CD4-positive, alpha-beta T cell treated with Interleukin-15 for 4 hours (primary cell): ENCODE results near the gene ICAM1.
"Not testable (repeated sequence)": the region's sequence is repeated elsewhere in the genome, so short reads cannot be mapped to it uniquely, and the experiment has no call there.

Experiments
- DNase-seq: peaks from one replicate; pipeline ENCODE4 v3.0.0-alpha.2; 2020; ENCODE audit warnings: low spot score

The ICAM1 gene

DNA sequence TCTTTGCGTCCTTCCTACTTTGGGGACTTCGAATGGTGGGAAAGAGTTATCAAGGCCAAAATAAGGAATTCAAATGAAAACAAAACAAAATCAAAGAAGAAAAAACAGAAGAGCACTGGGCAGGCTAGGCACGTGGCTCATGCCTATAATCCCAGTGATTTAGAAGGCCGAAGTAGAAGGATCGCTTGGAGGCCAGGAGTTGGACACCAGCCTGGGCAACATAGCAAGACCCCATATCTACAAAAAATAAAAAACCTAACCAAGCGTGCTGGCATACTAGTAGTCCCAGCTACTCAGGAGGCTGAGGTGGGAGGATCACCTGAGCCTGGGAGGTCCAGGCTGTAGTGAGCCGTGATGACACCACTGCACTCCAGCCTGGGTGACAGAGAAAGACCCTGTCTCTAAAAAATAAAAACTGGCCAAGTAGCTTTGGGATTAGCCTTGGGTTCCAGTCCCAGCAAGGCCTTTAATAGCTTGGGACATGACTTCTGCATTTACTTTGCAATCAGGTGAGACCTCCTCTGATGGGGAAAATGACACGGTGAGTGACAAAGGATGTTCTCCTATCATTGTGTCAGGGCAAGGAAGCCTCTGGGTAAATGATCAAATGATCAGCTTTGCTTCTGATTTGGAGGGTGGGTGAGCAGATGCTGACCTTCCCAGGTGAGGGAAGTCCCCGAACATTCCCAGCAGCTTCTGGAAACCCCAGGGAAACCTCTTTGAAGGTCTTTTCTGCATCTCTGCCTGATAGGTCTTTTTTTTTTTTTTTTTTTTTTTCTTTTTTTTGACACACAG is 7.1 kb downstream of the ICAM1 start:
- no peak for DNase-seq

DNA sequence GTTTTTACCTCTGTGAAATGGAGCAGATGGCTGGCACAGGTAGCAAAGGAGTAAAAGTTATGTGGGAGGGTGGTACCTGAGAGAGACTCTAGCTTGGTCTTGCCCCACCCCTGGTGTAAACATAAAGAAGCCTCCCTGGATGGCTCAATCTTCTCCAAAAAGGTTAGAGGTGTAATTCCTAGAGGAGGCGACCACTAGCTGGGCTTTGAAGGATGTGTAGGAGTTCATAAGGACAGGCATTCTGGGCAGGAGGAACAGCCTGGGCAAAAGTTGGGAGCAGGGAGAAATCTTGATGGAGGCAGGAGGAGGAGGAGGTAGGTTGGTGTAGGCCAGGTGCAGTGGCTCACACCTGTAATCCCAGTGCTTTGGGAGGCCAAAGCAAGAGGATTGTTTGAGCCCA is 8.0 kb downstream of the ICAM1 start:
- no peak for DNase-seq

DNA sequence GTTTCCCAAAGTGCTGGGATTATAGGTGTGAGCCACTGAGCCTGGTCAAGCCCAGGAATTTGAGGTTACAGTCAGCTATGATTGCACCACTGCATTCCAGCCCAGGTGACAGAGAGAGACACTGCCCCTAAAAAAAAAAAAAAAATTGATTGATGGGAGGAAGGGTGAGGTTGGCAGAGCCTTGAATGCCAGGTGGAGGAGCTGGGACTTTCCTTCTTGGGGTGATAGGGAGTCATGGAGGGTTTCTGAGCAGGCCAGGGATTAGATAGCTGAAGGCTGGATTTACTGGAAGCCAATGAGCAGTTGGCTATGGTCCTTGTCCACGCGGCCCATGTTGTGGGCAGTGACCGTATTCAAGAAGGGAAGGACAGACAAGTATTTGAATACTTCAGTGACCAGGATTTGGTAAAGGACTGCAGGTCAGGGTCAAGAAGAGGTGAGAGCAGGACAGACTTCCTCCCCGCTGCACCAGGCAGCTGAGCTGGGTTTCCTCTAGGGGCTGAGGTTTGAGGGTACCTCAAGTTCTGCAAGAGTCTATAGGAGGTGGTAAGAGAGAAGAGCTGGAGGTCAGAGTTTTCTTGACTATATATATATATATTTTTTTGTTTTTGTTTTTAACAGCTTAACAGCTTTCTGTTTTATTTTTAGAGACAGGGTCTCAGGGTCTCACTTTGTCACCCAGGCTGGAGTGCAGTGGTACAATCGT is 9.0 kb downstream of the ICAM1 start:
- no peak for DNase-seq

DNA sequence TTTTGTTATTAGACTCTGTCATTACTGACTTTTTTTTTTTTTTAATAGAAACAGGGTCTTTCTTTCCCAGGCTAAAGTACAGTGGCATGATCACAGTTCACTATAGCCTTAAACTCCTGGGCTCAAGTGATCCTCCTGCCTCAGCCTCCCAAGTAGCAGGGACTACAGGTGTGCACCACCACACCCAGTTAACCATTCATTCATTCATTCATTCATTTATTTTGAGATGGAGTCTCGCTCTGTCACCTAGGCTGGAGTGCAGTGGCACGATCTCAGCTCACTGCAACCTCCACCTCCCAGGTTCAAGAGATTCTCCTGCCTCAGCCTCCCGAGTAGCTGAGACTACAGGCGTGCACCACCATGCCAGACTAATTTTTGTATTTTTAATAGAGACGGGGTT is 11.1 kb downstream of the ICAM1 start:
- DNase-seq, result not testable (repeated sequence)

DNA sequence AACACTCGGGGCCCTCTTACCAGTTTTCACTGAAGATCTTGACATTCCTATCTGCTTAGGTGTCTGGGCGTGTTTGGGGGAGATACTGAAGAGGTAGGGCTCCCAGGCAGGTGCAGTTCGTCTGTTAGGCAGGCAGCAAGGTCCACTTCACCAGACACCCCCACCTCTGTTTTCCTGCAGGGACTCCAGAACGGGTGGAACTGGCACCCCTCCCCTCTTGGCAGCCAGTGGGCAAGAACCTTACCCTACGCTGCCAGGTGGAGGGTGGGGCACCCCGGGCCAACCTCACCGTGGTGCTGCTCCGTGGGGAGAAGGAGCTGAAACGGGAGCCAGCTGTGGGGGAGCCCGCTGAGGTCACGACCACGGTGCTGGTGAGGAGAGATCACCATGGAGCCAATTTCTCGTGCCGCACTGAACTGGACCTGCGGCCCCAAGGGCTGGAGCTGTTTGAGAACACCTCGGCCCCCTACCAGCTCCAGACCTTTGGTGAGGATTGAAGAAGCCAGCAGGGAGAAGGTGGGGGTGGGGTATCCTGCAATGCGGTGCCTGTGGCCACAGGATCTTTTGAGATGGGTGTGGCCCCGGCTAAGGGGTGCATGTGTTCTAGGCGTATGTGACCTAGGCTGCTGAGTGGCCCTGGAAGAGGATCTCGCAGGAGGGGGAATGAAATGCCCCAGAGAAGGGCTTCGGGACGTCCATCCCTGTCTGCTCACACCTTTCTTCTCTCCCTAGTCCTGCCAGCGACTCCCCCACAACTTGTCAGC is 12.6 kb downstream of the ICAM1 start:
- no peak for DNase-seq

DNA sequence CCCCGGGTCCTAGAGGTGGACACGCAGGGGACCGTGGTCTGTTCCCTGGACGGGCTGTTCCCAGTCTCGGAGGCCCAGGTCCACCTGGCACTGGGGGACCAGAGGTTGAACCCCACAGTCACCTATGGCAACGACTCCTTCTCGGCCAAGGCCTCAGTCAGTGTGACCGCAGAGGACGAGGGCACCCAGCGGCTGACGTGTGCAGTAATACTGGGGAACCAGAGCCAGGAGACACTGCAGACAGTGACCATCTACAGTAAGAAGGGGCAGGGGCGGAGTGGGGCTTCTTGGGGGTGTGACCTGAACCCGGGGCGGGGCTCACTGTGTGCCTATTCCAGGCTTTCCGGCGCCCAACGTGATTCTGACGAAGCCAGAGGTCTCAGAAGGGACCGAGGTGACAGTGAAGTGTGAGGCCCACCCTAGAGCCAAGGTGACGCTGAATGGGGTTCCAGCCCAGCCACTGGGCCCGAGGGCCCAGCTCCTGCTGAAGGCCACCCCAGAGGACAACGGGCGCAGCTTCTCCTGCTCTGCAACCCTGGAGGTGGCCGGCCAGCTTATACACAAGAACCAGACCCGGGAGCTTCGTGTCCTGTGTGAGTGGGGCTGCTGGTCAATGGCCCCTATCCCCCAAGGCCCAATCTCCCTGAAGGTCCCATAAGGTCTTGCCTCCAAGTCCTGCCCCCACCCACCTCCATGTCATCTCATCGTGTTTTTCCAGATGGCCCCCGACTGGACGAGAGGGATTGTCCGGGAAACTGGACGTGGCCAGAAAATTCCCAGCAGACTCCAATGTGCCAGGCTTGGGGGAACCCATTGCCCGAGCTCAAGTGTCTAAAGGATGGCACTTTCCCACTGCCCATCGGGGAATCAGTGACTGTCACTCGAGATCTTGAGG is 13.4 kb downstream of the ICAM1 start:
- DNase-seq, result no peak

DNA sequence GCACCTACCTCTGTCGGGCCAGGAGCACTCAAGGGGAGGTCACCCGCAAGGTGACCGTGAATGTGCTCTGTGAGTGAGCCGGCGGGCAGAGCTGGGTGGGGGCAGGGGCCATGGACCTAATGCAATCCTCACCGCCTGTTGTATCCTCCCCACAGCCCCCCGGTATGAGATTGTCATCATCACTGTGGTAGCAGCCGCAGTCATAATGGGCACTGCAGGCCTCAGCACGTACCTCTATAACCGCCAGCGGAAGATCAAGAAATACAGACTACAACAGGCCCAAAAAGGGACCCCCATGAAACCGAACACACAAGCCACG is 14.0 kb downstream of the ICAM1 start:
- no peak for DNase-seq

DNA sequence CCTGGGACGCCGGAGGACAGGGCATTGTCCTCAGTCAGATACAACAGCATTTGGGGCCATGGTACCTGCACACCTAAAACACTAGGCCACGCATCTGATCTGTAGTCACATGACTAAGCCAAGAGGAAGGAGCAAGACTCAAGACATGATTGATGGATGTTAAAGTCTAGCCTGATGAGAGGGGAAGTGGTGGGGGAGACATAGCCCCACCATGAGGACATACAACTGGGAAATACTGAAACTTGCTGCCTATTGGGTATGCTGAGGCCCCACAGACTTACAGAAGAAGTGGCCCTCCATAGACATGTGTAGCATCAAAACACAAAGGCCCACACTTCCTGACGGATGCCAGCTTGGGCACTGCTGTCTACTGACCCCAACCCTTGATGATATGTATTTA is 14.5 kb downstream of the ICAM1 start:
- no peak for DNase-seq

DNA sequence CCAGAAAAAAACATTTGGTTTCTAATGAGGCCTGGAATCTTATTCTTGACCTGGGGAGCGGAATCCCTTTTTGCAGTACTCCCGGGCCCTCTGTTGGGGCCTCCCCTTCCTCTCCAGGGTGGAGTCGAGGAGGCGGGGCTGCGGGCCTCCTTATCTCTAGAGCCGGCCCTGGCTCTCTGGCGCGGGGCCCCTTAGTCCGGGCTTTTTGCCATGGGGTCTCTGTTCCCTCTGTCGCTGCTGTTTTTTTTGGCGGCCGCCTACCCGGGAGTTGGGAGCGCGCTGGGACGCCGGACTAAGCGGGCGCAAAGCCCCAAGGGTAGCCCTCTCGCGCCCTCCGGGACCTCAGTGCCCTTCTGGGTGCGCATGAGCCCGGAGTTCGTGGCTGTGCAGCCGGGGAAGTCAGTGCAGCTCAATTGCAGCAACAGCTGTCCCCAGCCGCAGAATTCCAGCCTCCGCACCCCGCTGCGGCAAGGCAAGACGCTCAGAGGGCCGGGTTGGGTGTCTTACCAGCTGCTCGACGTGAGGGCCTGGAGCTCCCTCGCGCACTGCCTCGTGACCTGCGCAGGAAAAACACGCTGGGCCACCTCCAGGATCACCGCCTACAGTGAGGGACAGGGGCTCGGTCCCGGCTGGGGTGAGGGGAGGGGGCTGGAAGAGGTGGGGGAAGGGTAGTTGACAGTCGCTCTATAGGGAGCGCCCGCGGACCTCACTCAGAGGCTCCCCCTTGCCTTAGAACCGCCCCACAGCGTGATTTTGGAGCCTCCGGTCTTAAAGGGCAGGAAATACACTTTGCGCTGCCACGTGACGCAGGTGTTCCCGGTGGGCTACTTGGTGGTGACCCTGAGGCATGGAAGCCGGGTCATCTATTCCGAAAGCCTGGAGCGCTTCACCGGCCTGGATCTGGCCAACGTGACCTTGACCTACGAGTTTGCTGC is 16.1 kb downstream of the ICAM1 start, which contains the start of gene ICAM4:
Gene ICAM4 (plus strand): TSS at position 153 of the 935 bp plus-strand sequence. CDS start 58 bp downstream, at position 211.
- no peak for DNase-seq

DNA sequence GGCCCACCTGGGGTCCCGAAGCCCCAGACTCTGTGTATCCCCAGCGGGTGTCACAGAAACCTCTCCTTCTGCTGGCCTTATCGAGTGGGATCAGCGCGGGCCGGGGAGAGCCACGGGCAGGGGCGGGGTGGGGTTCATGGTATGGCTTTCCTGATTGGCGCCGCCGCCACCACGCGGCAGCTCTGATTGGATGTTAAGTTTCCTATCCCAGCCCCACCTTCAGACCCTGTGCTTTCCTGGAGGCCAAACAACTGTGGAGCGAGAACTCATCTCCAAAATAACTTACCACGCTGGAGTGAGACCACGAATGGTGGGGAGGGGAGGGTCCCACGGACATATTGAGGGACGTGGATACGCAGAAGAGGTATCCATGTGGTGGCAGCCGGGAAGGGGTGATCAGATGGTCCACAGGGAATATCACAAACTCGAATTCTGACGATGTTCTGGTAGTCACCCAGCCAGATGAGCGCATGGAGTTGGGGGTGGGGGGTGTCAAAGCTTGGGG is 17.8 kb downstream of the ICAM1 start:
- no peak for DNase-seq

DNA sequence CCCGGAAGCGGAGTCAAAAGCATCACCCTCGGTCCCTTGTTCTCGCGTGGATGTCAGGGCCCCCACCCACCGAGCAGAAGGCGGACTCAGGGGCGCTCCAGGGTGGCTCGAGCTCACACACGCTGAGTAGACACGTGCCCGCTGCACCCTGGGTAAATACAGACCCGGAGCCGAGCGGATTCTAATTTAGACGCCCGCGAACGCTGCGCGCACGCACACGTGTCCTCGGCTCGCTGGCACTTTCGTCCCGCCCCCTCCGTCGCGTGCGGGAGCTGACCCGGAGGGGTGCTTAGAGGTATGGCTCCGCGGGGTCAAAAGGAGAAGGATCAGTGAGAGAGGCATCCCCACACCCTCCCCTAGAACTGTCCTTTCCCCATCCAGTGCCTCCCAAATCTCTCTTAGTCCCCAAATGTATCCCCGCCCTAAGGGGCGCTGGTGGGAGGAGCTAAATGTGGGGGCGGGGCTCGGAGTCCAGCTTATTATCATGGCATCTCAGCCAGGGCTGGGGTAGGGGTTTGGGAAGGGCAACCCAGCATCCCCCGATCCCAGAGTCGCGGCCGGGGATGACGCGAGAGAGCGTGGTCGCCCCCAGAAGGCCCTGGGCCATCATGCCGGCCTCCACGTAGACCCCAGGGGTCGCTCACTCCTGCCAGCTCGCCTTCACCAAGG is 18.4 kb downstream of the ICAM1 start:
- DNase-seq, result peak; percentile 46

DNA sequence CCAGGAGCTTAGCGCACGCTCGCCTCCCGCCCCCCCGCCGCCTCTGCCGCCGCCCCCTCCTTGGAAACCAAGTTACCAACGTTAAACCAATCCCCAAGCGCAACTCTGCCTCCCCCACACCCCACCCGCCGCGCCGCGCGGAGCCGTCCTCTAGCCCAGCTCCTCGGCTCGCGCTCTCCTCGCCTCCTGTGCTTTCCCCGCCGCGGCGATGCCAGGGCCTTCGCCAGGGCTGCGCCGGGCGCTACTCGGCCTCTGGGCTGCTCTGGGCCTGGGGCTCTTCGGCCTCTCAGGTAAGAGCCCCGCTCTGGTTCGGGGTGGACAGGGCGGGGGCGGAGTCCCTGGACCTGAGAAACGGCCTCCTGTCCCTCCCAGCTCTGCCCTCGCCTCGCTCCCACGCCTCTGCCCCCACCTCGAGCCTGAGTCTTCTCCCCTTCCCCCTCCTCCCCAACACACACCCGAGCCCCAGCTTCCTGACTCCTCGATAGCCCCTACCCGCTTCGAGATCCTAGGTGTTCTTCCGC is 19.0 kb downstream of the ICAM1 start, which contains the start of gene ICAM5:
Gene ICAM5 (plus strand): TSS at position 117 of the 521 bp plus-strand sequence. CDS start 92 bp downstream, at position 209.
- DNase-seq, result no peak

DNA sequence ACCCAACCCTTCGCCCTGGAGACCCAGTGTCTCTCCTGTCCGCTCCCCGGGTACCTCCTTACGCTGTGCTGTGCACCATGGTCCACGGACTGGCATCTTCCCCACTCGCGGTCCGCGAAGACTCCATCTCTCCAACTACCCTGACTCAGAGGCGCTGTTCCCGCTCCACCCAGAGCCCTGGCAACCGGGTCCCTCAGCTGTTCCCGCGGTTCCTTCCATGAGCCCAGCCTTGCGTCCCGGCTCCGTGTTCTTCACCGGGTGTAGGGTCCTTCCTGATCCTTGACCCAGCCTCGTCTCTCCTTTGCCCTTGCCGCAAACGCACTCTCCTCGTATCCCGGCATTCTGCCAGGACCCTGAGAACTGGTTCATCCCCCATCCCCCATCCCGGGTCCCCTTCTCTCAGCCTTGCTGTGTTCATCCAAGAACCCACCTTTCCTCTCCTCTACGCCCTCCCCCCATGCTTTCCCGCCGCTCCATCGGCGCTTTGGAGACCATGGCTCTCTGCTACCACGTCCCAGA is 19.5 kb downstream of the ICAM1 start:
- no peak for DNase-seq

DNA sequence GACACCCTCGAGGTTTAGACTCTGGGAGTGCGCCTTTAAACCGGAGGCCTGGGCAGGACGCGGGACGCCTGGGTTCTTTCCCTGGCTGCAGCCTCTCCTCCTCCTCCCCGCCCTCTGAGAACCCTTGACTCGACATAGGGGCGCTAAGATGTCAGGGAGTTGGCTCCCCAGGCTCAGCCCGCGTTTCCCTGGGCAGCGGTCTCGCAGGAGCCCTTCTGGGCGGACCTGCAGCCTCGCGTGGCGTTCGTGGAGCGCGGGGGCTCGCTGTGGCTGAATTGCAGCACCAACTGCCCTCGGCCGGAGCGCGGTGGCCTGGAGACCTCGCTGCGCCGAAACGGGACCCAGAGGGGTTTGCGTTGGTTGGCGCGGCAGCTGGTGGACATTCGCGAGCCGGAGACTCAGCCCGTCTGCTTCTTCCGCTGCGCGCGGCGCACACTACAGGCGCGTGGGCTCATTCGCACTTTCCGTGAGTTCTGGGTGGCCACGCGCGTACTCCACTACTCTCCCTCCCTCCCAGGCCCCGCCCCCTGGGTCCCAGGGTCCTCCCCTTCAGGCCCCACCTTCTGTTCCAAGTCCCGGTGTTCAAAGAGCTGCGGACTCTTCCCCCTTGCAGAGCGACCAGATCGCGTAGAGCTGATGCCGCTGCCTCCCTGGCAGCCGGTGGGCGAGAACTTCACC is 20.1 kb downstream of the ICAM1 start:
- DNase-seq, result peak; percentile 52

DNA sequence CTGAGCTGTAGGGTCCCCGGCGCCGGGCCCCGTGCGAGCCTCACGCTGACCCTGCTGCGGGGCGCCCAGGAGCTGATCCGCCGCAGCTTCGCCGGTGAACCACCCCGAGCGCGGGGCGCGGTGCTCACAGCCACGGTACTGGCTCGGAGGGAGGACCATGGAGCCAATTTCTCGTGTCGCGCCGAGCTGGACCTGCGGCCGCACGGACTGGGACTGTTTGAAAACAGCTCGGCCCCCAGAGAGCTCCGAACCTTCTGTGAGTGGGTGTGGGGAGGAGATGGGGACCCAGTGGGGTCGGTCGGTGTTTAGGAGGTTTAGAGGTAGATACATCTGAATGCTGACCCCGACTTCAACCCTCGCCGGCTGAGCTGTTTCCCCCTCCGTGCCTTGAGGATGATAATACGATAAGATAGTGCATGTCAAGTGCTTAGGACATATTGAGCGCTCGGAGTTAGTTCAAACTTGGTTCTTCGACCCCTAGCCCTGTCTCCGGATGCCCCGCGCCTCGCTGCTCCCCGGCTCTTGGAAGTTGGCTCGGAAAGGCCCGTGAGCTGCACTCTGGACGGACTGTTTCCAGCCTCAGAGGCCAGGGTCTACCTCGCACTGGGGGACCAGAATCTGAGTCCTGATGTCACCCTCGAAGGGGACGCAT is 20.8 kb downstream of the ICAM1 start:
- no peak for DNase-seq

DNA sequence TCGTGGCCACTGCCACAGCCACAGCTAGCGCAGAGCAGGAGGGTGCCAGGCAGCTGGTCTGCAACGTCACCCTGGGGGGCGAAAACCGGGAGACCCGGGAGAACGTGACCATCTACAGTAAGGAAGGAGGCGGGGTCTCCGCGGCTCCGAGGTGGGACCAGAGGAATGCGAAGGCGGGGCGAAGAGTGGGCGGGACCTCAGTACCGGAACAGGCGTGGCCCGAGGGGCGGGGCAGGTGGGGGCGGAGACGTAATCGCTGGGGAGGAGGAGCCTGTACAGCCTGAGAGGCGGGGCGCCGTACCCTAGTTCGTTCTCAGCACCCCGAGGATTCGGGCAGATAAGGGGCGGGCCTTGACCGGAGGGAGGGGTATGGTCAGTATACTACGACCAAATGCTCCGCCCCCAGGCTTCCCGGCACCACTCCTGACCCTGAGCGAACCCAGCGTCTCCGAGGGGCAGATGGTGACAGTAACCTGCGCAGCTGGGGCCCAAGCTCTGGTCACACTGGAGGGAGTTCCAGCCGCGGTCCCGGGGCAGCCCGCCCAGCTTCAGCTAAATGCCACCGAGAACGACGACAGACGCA is 21.4 kb downstream of the ICAM1 start:
- DNase-seq, result peak; percentile 58

DNA sequence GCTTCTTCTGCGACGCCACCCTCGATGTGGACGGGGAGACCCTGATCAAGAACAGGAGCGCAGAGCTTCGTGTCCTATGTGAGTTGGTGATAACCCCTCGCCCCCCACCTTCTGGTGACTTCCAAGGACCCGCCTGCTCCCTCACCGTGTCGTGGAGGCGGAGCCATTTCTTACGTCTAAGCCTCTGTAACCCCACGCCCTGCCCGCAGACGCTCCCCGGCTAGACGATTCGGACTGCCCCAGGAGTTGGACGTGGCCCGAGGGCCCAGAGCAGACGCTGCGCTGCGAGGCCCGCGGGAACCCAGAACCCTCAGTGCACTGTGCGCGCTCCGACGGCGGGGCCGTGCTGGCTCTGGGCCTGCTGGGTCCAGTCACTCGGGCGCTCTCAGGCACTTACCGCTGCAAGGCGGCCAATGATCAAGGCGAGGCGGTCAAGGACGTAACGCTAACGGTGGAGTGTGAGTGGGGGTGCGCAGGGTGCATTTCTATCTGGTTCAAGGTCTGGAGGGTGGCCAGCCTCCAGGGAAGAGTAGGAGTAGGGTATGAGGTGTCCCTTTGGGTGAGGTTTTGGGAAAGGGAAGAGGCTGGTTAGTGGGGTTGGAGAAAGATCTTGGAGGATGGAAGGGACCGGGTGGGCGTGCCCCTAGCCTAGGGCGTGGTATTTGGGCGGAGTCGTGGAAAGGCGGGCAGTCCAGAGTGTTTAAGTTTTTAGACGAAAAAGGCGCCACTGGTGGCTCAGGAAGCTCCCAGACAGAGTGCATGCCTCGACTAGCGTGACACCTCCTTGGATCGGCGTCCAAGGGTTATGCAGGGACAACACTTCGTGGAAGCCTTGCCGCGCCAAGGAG is 22.1 kb downstream of the ICAM1 start:
- DNase-seq, result no peak
